OCI-LY7 (cell line): ENCODE measurements around the gene SFXN5. TPM values are rescaled to one million over a fixed set of nuclear protein-coding genes. Genes with fewer than 3 reads are reported as not detected.
"Not testable (repeated sequence)": the region's sequence is repeated elsewhere in the genome, so short reads cannot be mapped to it uniquely, and the experiment has no call there.

Experiments used
- BruUV-seq: library from RNA; stranded (reverse); fragments of 400-500 nt; replicated peaks from 2 replicates; lab custom pipeline; 2021; lab: Mats Ljungman, UMichigan
- CTCF ChIA-PET: fragments of 300-600 bp; sonication (Branson Sonifier 250); formaldehyde crosslinking; loops from one replicate; lab custom pipeline; 2022; ENCODE audit warnings: antibody characterized with exemption; ENCODE audit not compliant: unreplicated experiment; lab: Charles Lee
- POLR2A ChIA-PET: fragments of 300-600 bp; sonication (Branson Sonifier 250); formaldehyde crosslinking; loops from one replicate; lab custom pipeline; 2022; ENCODE audit warnings: antibody characterized with exemption; lab: Charles Lee
- DNase-seq: peaks from one replicate; pipeline ENCODE4 v3.0.0-alpha.2; 2015; ENCODE audit warnings: low spot score
- H2AFZ ChIP-seq: fragments of 200-600 bp; sonication (generic), shearing (Covaris generic); 2 replicates; pipeline ENCODE4 v1.6.1; 2014; ENCODE audit warnings: mild to moderate bottlenecking, antibody characterized with exemption, low read length, moderate library complexity
- H3K27ac ChIP-seq: fragments of 200-600 bp; sonication (generic); 2 replicates; pipeline ENCODE4 v1.5.1; 2014; ENCODE audit warnings: mixed run types, low read depth, mild to moderate bottlenecking, moderate library complexity, low read length, inconsistent platforms; ENCODE audit not compliant: poor library complexity, severe bottlenecking
- H3K36me3 ChIP-seq: fragments of 200-600 bp; sonication (generic); 2 replicates; pipeline ENCODE4 v1.6.1; 2014; ENCODE audit warnings: mild to moderate bottlenecking, antibody characterized with exemption, low read length, moderate library complexity, mixed read lengths; ENCODE audit not compliant: insufficient read depth
- H3K4me1 ChIP-seq: fragments of 200-600 bp; sonication (generic); 2 replicates; pipeline ENCODE4 v1.5.1; 2014; ENCODE audit warnings: mild to moderate bottlenecking, low read length; ENCODE audit not compliant: insufficient read depth, poor library complexity, severe bottlenecking
- H3K4me2 ChIP-seq: fragments of 200-600 bp; sonication (generic); 2 replicates; pipeline ENCODE4 v1.6.1; 2014; ENCODE audit warnings: mild to moderate bottlenecking, low read length
- H3K4me3 ChIP-seq: fragments of 200-600 bp; sonication (generic); 2 replicates; pipeline ENCODE4 v1.5.1; 2014; ENCODE audit warnings: mild to moderate bottlenecking, low read depth, low read length; ENCODE audit not compliant: poor library complexity, severe bottlenecking
- H3K79me2 ChIP-seq: fragments of 200-600 bp; sonication (generic); 2 replicates; pipeline ENCODE4 v1.6.1; 2016; ENCODE audit warnings: low read depth, mild to moderate bottlenecking, low read length, moderate library complexity, mixed read lengths; ENCODE audit not compliant: insufficient read depth
- H3K9me2 ChIP-seq: fragments of 200-600 bp; sonication (generic); 2 replicates; pipeline ENCODE4 v1.6.1; 2016; ENCODE audit warnings: mild to moderate bottlenecking, low read length, mixed read lengths; ENCODE audit not compliant: insufficient read depth
- H3K9me3 ChIP-seq: fragments of 200-600 bp; sonication (generic); 2 replicates; pipeline ENCODE4 v1.6.1; 2014; ENCODE audit warnings: mild to moderate bottlenecking, mixed run types, low read length, mixed read lengths
- H4K20me1 ChIP-seq: fragments of 200-600 bp; sonication (generic); 2 replicates; pipeline ENCODE4 v1.6.1; 2014; ENCODE audit warnings: mild to moderate bottlenecking, antibody characterized with exemption, low read length, moderate library complexity, mixed read lengths; ENCODE audit not compliant: insufficient read depth
- CTCF ChIP-seq: fragments of 200-600 bp; sonication (generic); conservative IDR thresholded peaks from 2 replicates; pipeline ENCODE4 v1.5.1; 2014; ENCODE audit warnings: mild to moderate bottlenecking, antibody characterized with exemption, low read length, moderate library complexity, mixed read lengths
- EZH2phosphoT487 ChIP-seq: fragments of 200-600 bp; sonication (generic); IDR thresholded peaks from 2 replicates; pipeline ENCODE4 v1.6.1; 2018; ENCODE audit warnings: low read depth, borderline replicate concordance, mild to moderate bottlenecking, mixed run types, antibody characterized with exemption, low read length, moderate library complexity, mixed read lengths
- intact Hi-C: fragments of 100-400 bp; cut with micrococcal nuclease; formaldehyde crosslinking; loops from one replicate; pipeline ENCODE4 v1.10.0; 2022; ENCODE audit not compliant: unreplicated experiment
- total RNA-seq, 2 experiments: library from RNA; depleted of rRNA in 1 of 2; stranded (reverse); fragments of >200 nt in 1 of 2; shearing (Covaris generic) in 1 of 2; gene quantifications; 2 replicates each; pipeline ENCODE4 v1.2.3, GENCODE V29; 2014 to 2022

The SFXN5 gene
- total RNA-seq, 2 experiments from 2014 or later = 4.5 to 10.5 TPM

GRCh38 chr2:73068147-73068546 lies 3.4 kb downstream of the SFXN5 start:
- Histone ChIP-seq H3K9me2 (no peaks in the 10 kb centered on the region), H3K36me3 (no peaks in the 10 kb centered on the region), H3K4me2 (no peak overlapping the region), H3K27ac (no peak overlapping the region), H3K4me1 (peaks cover 8% of the 10 kb centered on the region), H3K4me3 (no peak overlapping the region), H4K20me1 (no peaks in the 10 kb centered on the region), H3K79me2 (no peaks in the 10 kb centered on the region), H3K9me3 (no peaks in the 10 kb centered on the region), H2AFZ (no peak overlapping the region)
- TF ChIP-seq CTCF = no peak
- TF ChIP-seq EZH2phosphoT487 = no peak
- no TSS peak for BruUV-seq
- CTCF ChIA-PET = no interaction called here
- POLR2A ChIA-PET = no interaction called here
- intact Hi-C loops = no loop called here
- no peak for DNase-seq

- no TSS peak for BruUV-seq
- TF ChIP-seq CTCF (no peak), EZH2phosphoT487 (no peak)
- Histone ChIP-seq H3K4me1 (peaks cover 8% of the 10 kb centered on the region), H3K4me3 (no peak overlapping the region), H3K9me2 (no peaks in the 10 kb centered on the region), H3K36me3 (no peaks in the 10 kb centered on the region), H3K79me2 (no peaks in the 10 kb centered on the region), H3K4me2 (no peak overlapping the region), H2AFZ (no peak overlapping the region), H3K27ac (no peak overlapping the region), H3K9me3 (no peaks in the 10 kb centered on the region), H4K20me1 (no peaks in the 10 kb centered on the region)
- POLR2A ChIA-PET = no interaction called here
- CTCF ChIA-PET = interaction anchor here (0.6 kb wide), 1 partner anchor 902 kb away, joined by 4 read pairs; no protein-coding TSS in a partner anchor
- intact Hi-C loops = no loop called here
- no peak for DNase-seq
Measured at GRCh38 chr2:73067043-73067442, 4.5 kb downstream of the SFXN5 start.

GRCh38 chr2:73065070-73065469 lies 6.4 kb downstream of the SFXN5 start:
- H3K9me2 ChIP-seq, H2AFZ ChIP-seq, H3K4me2 ChIP-seq, intact Hi-C loops, BruUV-seq, H3K4me3 ChIP-seq, H3K36me3 ChIP-seq, DNase-seq, CTCF ChIA-PET, H3K9me3 ChIP-seq, H3K4me1 ChIP-seq, H3K27ac ChIP-seq, H4K20me1 ChIP-seq, H3K79me2 ChIP-seq: not testable (repeated sequence)
- POLR2A ChIA-PET = interaction anchor here (1.2 kb wide), 1 partner anchor 11 kb away, joined by 3 read pairs; no protein-coding TSS in a partner anchor
